Measurements from ENCODE around the gene SIX5. TPM values are rescaled to one million over a fixed set of nuclear protein-coding genes. Genes with fewer than 3 reads are reported as not detected.
A peak's percentile ranks its signal among the peaks of the same experiment; 100 is the strongest.
"Not testable (repeated sequence)": the region's sequence is repeated elsewhere in the genome, so short reads cannot be mapped to it uniquely, and the experiment has no call there.

SIX5 gene
- total RNA-seq, 2 donors from 2014 or later, result 11.0 to 15.8 TPM

DNA sequence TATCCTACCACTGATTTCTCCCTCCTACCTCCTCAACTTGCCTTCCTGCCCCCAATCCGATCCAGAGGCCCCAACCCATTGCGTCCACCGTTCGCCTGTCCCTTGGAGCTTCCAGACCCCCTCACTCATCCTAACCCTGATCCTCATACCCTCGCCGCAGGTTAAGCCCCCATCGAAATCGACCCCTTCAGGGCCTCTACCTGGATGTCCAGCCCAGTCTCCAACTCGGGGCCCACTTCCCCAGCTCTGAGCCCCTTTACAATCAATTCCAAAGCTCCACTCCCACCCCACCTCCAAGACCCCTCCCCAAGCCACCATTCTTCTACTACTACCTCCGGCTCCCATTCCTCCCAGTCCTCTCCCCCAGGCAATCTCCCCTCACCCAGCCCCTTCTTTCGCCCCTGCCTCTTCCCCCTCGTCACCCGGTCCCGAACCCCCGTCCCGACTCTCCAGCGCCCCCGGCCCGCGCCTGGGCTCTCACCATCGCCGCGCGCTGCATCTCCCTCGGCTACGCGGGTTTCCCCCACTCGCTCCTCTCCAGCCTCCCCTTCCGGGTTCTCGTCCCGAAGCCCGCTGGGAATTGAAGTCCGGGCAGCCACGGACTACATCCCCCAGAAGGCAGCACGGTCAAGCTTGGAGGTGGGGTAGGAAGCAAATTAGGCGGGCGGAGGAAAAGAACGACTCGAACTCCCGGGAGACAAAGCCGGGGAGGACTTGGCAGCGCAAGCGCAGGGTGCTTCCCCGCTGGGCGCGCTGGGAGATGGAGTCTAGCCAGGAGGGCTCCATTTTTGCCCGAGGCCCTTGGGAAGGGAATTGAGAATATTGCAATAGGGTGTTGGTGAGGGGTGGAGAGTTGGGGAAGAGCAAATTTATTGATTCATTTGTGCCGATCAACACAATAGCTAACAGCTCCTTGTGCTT is 38.4 kb downstream of the SIX5 start, which contains the start of gene FBXO46:
Gene FBXO46, minus strand, starts transcription at position 529 of the 921 bp plus-strand sequence. CDS start 17,401 bp downstream, outside the sequence.
- TF ChIP-seq CTCF (IDR thresholded peaks at IDR 0.05), result no peak
- H3K9me3 ChIP-seq, result no peaks in the 10 kb centered on the region
- DNase-seq, result peak; percentile 98
- peak within 1 kb of the TSS; percentile 57 for H3K27ac ChIP-seq
- no peaks in the 10 kb centered on the region for H3K36me3 ChIP-seq
- H3K27me3 ChIP-seq, result no peaks in the 10 kb centered on the region
- intact Hi-C loops (cut with DNase I), result no loop called here
- H3K9ac ChIP-seq (ENCODE audit: low read depth in 2 of 2, low read length in 2 of 2), result peak within 1 kb of the TSS; percentile 89 to 98
- H3K4me3 ChIP-seq, result peak within 1 kb of the TSS; percentile 78
- peaks cover 12% of the 10 kb centered on the region for H3K4me1 ChIP-seq

DNA sequence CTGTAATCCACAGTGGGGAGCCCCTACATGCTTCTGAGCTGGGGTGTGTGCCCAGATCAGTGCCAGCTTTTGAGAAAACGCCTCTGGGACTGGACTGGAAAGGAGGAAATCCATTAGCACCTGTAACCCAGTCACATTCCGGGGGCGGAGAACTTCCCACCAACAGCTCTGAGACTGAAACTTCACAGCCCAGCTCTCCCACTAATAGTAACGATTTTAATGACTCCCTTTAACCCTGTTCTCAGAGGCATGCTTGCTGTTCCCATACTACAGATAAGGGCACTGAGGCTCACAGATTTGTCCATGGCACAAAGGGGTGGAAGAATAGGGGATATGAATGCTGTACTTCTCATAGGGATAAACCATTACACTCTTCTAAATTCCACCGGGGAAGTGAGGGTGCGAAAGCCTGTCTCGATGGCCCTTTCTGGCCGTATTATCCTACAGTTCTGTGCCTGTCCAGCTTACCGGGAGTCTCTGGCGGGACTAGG is 39.2 kb downstream of the SIX5 start:
- Histone ChIP-seq H3K9ac (ENCODE audit: low read depth in 2 of 2, low read length in 2 of 2) (peak overlapping the region; percentile 89 to 98), H3K9me3 (no peaks in the 10 kb centered on the region), H3K27me3 (no peaks in the 10 kb centered on the region), H3K36me3 (no peaks in the 10 kb centered on the region), H3K4me1 (peaks cover 12% of the 10 kb centered on the region), H3K27ac (peak overlapping the region; percentile 57), H3K4me3 (peak overlapping the region; percentile 78)
- no peak for DNase-seq
- intact Hi-C loops (cut with DNase I), result no loop called here
- no peak for TF ChIP-seq CTCF (IDR thresholded peaks at IDR 0.05)

- H3K4me1 ChIP-seq, result peaks cover 12% of the 10 kb centered on the region
- DNase-seq; H3K9ac ChIP-seq (ENCODE audit: low read depth in 2 of 2, low read length in 2 of 2); H3K36me3 ChIP-seq; H3K27ac ChIP-seq; H3K4me3 ChIP-seq; H3K27me3 ChIP-seq; intact Hi-C loops (cut with DNase I); H3K9me3 ChIP-seq: not testable (repeated sequence)
Observed at GRCh38 chr19:45728683-45729082, 40.4 kb downstream of the SIX5 start.

DNA sequence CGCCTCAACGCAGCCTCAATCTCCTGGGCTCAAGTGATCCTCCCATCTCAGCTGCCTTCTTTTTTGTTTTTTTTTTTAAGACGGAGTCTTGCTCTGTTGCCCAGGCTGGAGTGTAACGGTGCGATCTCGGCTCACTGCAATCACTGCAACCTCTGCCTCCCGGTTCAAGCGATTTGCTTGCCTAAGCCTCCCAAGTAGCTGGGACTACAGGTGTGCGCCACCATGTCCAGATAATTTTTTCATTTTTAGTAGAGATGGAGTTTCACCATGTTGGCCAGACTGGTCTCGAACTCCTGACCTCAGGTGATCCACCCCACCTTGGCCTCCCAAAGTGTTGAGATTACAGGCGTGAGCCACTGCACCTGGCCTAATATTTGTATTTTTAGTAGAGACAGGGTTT is 49.0 kb downstream of the SIX5 start:
- H3K36me3 ChIP-seq; H3K4me1 ChIP-seq; H3K9ac ChIP-seq (ENCODE audit: low read depth in 2 of 2, low read length in 2 of 2); intact Hi-C loops (cut with DNase I); H3K4me3 ChIP-seq; DNase-seq; H3K9me3 ChIP-seq; H3K27me3 ChIP-seq: not testable (repeated sequence)
- peak overlapping the region; percentile 74 for H3K27ac ChIP-seq

DNA sequence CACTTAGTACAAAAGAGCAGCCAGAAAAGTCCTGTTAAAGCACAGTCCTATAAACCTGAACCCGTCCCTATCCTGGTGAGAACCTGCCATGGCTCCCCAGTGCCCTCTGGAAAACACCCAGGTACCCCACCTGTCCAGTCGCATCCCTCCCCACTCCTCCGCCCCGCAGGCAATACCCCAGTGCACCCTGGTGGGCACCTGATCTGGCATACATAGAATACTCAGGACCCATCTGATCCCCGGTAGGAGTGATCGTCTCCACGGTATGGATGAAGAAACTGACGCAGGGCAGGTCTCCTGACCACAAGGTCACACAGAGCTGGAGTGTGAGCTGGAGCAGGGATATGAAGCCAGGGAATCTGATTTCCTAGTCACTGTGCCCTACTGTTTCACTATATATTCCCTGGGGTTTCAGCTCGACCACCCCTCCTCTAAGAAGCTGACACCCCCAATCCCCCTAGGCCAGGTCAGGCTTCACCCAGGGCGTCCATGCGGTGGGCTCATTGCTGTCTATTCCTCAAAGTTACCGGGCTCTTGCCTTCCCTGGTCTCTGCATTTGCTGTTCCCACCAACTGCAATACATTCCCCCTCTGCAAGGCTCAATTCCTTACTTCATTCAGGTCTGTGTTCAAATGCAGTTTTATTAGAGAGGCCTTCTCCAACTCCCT is 50.9 kb downstream of the SIX5 start:
- no peak for DNase-seq
- H3K9me3 ChIP-seq, result no peaks in the 10 kb centered on the region
- no peaks in the 10 kb centered on the region for H3K27me3 ChIP-seq
- peak overlapping the region; percentile 14 for H3K4me3 ChIP-seq
- H3K4me1 ChIP-seq, result no peaks in the 10 kb centered on the region
- H3K36me3 ChIP-seq, result no peaks in the 10 kb centered on the region
- peak overlapping the region; percentile 77 to 98 for H3K9ac ChIP-seq (ENCODE audit: low read depth in 2 of 2, low read length in 2 of 2)
- intact Hi-C loops (cut with DNase I), result loop anchor here (5.0 kb wide), 1 partner anchor 49 kb away; the partner anchor contains the start of gene SIX5
- H3K27ac ChIP-seq, result peak overlapping the region; percentile 71
- no peak for TF ChIP-seq CTCF (IDR thresholded peaks at IDR 0.05)
